ENCODE results near the gene ZNF385C. TPM values are rescaled to one million over a fixed set of nuclear protein-coding genes. Genes with fewer than 3 reads are reported as not detected.

The ZNF385C gene
- total RNA-seq, 1 donor from 2014 or later = 0.16 TPM

DNA sequence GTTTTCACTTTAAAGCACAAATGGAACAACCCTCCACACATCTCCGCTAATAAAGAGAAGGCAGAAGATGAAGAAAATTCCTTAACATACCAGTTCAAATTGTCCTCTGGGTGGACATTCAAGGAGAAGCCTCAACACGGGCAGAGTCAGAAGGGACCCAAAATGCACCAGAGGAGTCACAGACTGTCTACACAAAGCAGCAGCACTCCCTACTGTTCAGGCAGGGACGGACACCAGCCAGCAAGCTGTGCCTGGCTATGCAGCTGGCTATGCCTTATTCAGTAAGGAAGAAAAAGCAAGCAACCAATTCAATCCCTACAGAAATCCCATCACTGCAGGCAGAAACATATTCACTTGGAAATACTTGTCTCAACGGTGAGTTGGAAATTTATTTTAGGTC is 89.1 kb downstream of the ZNF385C start:
- Mint-ChIP-seq H3K36me3 (ENCODE audit: unreplicated experiment) (peaks cover 3% of the 10 kb centered on the region), H3K4me1 (ENCODE audit: unreplicated experiment) (peaks cover 50% of the 10 kb centered on the region), H3K4me3 (ENCODE audit: unreplicated experiment) (no peak overlapping the region), H3K9me3 (ENCODE audit: unreplicated experiment) (no peaks in the 10 kb centered on the region), H3K27ac (ENCODE audit: unreplicated experiment) (peak overlapping the region; percentile 2), H3K27me3 (ENCODE audit: unreplicated experiment) (no peaks in the 10 kb centered on the region)
- no peak for DNase-seq (ENCODE audit: extremely low spot score, unreplicated experiment)
- TF ChIP-seq, protein P1, sequence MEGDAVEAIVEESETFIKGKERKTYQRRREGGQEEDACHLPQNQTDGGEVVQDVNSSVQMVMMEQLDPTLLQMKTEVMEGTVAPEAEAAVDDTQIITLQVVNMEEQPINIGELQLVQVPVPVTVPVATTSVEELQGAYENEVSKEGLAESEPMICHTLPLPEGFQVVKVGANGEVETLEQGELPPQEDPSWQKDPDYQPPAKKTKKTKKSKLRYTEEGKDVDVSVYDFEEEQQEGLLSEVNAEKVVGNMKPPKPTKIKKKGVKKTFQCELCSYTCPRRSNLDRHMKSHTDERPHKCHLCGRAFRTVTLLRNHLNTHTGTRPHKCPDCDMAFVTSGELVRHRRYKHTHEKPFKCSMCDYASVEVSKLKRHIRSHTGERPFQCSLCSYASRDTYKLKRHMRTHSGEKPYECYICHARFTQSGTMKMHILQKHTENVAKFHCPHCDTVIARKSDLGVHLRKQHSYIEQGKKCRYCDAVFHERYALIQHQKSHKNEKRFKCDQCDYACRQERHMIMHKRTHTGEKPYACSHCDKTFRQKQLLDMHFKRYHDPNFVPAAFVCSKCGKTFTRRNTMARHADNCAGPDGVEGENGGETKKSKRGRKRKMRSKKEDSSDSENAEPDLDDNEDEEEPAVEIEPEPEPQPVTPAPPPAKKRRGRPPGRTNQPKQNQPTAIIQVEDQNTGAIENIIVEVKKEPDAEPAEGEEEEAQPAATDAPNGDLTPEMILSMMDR (IDR thresholded peaks at IDR 0.05) = no peak

DNA sequence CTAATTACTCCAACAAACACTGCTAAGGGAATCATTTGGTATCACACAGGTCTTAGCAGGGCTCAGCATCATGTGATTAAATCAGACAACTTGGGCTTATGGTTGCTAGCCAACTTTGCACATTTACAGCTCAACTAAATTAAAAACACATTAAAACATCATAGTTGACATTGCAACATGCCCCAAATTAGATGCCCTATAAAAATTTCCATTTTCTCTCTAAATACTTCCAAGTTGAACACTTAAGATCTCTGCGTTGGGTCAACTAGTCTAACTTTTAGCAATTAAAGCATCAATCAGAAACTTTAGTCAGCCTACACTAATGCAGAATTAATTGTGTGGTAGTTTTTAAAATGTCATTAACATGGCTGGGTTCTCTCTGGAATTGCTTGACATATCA is 93.1 kb downstream of the ZNF385C start:
- Mint-ChIP-seq H3K36me3 (ENCODE audit: unreplicated experiment) (peaks cover 7% of the 10 kb centered on the region), H3K9me3 (ENCODE audit: unreplicated experiment) (no peaks in the 10 kb centered on the region), H3K4me3 (ENCODE audit: unreplicated experiment) (no peak overlapping the region), H3K4me1 (ENCODE audit: unreplicated experiment) (peaks cover 34% of the 10 kb centered on the region), H3K27me3 (ENCODE audit: unreplicated experiment) (no peaks in the 10 kb centered on the region), H3K27ac (ENCODE audit: unreplicated experiment) (no peak overlapping the region)
- DNase-seq (ENCODE audit: extremely low spot score, unreplicated experiment) = no peak
- TF ChIP-seq, protein P1 (IDR thresholded peaks at IDR 0.05) = no peak

GRCh38 chr17:42002792-42003301 is 95.4 kb downstream of the ZNF385C start:
- H3K4me1 Mint-ChIP-seq (ENCODE audit: unreplicated experiment) = peaks cover 20% of the 10 kb centered on the region

DNA sequence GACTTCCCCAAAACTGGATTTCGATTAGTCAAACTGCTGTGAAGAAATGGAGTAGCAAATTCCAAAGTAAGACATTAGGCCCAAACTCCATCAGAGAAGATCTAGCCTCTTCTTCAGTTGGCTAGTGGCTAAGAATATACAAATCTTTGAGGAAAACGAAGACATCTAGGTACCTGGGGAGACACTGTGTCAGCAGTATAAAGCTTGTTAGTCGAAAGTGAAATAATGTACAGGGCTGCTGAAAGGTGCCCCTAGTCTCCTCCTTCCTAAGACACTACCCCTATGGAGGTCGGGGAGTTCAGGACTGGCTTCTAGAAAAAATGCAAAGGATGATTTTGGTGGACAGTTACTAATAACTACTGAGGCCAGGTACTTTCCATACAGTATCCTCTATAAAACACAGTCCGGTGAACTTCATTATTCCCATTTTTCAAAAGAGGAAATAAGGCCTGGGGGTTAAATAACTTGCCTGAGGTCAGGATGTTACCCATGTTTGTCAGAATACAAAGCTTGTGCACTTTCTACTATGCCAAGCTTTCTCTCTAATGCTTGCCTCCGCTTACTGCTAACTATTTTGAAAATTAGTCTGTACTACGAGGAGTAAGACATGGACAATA is 96.0 kb downstream of the ZNF385C start:
- H3K27ac Mint-ChIP-seq (ENCODE audit: unreplicated experiment) = no peak overlapping the region
- peaks cover 9% of the 10 kb centered on the region for H3K36me3 Mint-ChIP-seq (ENCODE audit: unreplicated experiment)
- DNase-seq (ENCODE audit: extremely low spot score, unreplicated experiment) = no peak
- H3K9me3 Mint-ChIP-seq (ENCODE audit: unreplicated experiment) = no peaks in the 10 kb centered on the region
- TF ChIP-seq, protein P1 (IDR thresholded peaks at IDR 0.05) = no peak
- no peaks in the 10 kb centered on the region for H3K27me3 Mint-ChIP-seq (ENCODE audit: unreplicated experiment)
- H3K4me3 Mint-ChIP-seq (ENCODE audit: unreplicated experiment) = no peak overlapping the region
- H3K4me1 Mint-ChIP-seq (ENCODE audit: unreplicated experiment) = peaks cover 19% of the 10 kb centered on the region

More at GRCh38 chr17:42002792-42003301, 95.4 kb downstream of the ZNF385C start:
- TF ChIP-seq, protein P1 (IDR thresholded peaks at IDR 0.05) = no peak
- Mint-ChIP-seq H3K9me3 (ENCODE audit: unreplicated experiment) (no peaks in the 10 kb centered on the region), H3K27me3 (ENCODE audit: unreplicated experiment) (no peaks in the 10 kb centered on the region), H3K4me3 (ENCODE audit: unreplicated experiment) (no peak overlapping the region), H3K27ac (ENCODE audit: unreplicated experiment) (no peak overlapping the region), H3K36me3 (ENCODE audit: unreplicated experiment) (peaks cover 10% of the 10 kb centered on the region)
- DNase-seq (ENCODE audit: extremely low spot score, unreplicated experiment) = no peak

- TF ChIP-seq, protein P1 (IDR thresholded peaks at IDR 0.05) = no peak
- no peaks in the 10 kb centered on the region for H3K9me3 Mint-ChIP-seq (ENCODE audit: unreplicated experiment)
- DNase-seq (ENCODE audit: extremely low spot score, unreplicated experiment) = no peak
- H3K36me3 Mint-ChIP-seq (ENCODE audit: unreplicated experiment) = peaks cover 10% of the 10 kb centered on the region
- no peak overlapping the region for H3K27ac Mint-ChIP-seq (ENCODE audit: unreplicated experiment)
- H3K4me3 Mint-ChIP-seq (ENCODE audit: unreplicated experiment) = no peak overlapping the region
- no peaks in the 10 kb centered on the region for H3K27me3 Mint-ChIP-seq (ENCODE audit: unreplicated experiment)
- peaks cover 16% of the 10 kb centered on the region for H3K4me1 Mint-ChIP-seq (ENCODE audit: unreplicated experiment)
These were observed 96.5 kb downstream of the ZNF385C start for GRCh38 chr17:42001729-42002128.
